Measurements from ENCODE around the gene KLK14. TPM values are rescaled to one million over a fixed set of nuclear protein-coding genes. Genes with fewer than 3 reads are reported as not detected.

Gene KLK14
- polyA plus RNA-seq, 2 of the 4 experiments (the other 2 are of a cell fraction): 0.14 to 0.44 TPM

DNA sequence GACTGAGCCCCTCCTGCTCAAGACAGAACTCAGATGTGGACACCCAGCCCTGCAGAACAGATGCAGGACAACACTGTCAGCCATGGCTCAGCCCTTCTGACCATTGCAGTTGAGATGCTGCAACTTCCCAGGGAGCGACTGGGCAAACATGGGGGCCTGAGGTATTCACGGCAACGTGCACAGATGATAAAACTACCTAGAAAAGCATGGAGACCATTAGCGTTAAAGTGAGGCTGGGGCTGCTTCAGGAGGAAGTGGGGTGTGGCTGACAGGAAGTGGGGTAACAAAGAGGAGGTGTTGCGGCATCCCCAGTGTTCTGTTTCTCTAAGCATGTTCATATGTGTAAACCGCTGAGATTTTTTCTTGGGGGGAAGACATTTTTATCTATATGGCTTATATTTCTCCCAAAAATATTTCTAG, 40.7 kb upstream of the KLK14 start:
- 67% methylated on average over 6 of the region's 6 CpGs for WGBS (ENCODE audit: missing lambda C conversion rate)
- POLR2A ChIA-PET: no interaction called here

DNA sequence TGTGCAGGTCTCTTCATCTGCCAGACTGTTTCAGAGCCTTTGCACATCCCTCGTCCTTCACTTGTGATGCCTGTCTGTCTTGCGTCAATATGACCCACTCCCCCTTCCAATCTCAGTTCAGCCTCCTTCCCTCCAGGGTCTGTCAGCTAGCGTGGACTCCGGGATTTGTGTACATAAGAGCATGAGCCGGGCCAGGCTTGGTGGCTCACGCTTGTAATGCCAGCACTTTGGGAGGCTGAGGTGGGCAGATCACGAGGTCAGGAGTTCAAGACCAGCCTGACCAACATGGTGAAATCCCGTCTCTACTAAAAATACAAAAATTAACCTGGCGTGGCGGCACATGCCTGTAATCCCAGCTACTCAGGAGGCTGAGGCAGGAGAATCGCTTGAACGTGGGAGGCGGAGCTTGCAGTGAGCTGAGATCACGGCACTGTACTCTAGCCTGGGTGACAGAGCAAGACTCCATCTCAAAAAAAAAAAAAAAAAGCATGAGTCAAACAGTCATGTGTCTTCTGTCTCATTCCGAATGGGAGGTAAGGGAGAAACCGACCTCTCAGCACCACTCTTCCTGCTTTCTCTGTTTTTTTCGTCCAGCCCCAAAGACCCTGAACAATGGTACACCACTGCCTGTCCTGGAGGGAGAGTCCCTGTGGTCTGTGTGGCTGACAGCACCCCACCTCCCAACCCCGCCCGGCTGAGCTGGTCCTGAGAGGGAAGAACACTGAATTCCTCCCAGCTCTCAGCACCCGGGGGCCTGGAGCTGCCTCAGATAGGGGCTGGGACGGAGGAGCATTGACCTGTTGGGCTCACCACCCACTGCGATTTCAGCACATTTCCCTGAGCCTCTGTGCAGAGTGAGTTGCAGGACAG, 39.7 kb upstream of the KLK14 start:
- 59% methylated on average over 21 of the region's 22 CpGs for WGBS (ENCODE audit: missing lambda C conversion rate)
- TF ChIP-seq EP300 (IDR thresholded peaks at IDR 0.05) (no peak), CHD4 (IDR thresholded peaks at IDR 0.05; ENCODE audit: borderline replicate concordance) (no peak), BHLHE40 (IDR thresholded peaks at IDR 0.05; ENCODE audit: low read depth, low read length) (no peak), SREBF2 (IDR thresholded peaks at IDR 0.05) (no peak)
- POLR2A ChIA-PET: no interaction called here
- Histone ChIP-seq H3K4me1 (no peaks in the 10 kb centered on the region), H3K9me3 (no peaks in the 10 kb centered on the region), H3K27ac (no peak overlapping the region), H3K4me2 (no peak overlapping the region), H3K4me3 (no peak overlapping the region)
- ATAC-seq (no peak; a peak in 1 of 6 replicates), FAIRE-seq (no peak), DNase-seq (ENCODE audit: low read depth in 1 of 2, low spot score in 1 of 2) (no peak)
- CTCF ChIA-PET: interaction anchor here (0.6 to 0.8 kb wide), 6 partner anchors 21 to 695 kb away, joined by 3 read pairs; no protein-coding TSS in a partner anchor

More for the DNA sequence above, 40.7 kb upstream of the KLK14 start:
- H3K4me1 ChIP-seq: no peaks in the 10 kb centered on the region
- no peak overlapping the region for H3K27ac ChIP-seq
- no peaks in the 10 kb centered on the region for H3K9me3 ChIP-seq
- CTCF ChIA-PET: no interaction called here
- H3K4me3 ChIP-seq: no peak overlapping the region
- DNase-seq (ENCODE audit: low read depth in 1 of 2, low spot score in 1 of 2) (no peak), ATAC-seq (no peak), FAIRE-seq (no peak)
- H3K4me2 ChIP-seq: no peak overlapping the region
- TF ChIP-seq NFE2L2 (conservative IDR thresholded peaks at IDR 0.05; ENCODE audit: low read length) (no peak), JUNB (IDR thresholded peaks at IDR 0.05) (no peak), FOSL2 (IDR thresholded peaks at IDR 0.05) (no peak), FOSL2 (CRISPR knock-in tag; IDR thresholded peaks at IDR 0.05) (no peak), POLR2A (IDR thresholded peaks at IDR 0.05; ENCODE audit: low read length) (no peak), SREBF2 (IDR thresholded peaks at IDR 0.05) (no peak), MYC (IDR thresholded peaks at IDR 0.05; ENCODE audit: borderline replicate concordance, low read length) (no peak), PHF8 (IDR thresholded peaks at IDR 0.05; ENCODE audit: borderline replicate concordance, low read depth) (no peak), CHD2 (IDR thresholded peaks at IDR 0.05; ENCODE audit: low read length, partially characterized antibody) (no peak), RFX5 (IDR thresholded peaks at IDR 0.05) (no peak), BHLHE40 (IDR thresholded peaks at IDR 0.05; ENCODE audit: low read depth, low read length) (no peak), RAD21 (conservative IDR thresholded peaks at IDR 0.05 in 1 of 2, IDR thresholded peaks at IDR 0.05 in 1 of 2) (no peak), FOXS1 (CRISPR knock-in tag; IDR thresholded peaks at IDR 0.05) (no peak), MAZ (IDR thresholded peaks at IDR 0.05; ENCODE audit: borderline replicate concordance, low read depth, low read length) (no peak)
- TF ChIP-seq, protein P1, sequence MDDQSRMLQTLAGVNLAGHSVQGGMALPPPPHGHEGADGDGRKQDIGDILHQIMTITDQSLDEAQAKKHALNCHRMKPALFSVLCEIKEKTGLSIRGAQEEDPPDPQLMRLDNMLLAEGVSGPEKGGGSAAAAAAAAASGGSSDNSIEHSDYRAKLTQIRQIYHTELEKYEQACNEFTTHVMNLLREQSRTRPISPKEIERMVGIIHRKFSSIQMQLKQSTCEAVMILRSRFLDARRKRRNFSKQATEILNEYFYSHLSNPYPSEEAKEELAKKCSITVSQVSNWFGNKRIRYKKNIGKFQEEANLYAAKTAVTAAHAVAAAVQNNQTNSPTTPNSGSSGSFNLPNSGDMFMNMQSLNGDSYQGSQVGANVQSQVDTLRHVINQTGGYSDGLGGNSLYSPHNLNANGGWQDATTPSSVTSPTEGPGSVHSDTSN (IDR thresholded peaks at IDR 0.05): no peak
- TF ChIP-seq, protein P2, sequence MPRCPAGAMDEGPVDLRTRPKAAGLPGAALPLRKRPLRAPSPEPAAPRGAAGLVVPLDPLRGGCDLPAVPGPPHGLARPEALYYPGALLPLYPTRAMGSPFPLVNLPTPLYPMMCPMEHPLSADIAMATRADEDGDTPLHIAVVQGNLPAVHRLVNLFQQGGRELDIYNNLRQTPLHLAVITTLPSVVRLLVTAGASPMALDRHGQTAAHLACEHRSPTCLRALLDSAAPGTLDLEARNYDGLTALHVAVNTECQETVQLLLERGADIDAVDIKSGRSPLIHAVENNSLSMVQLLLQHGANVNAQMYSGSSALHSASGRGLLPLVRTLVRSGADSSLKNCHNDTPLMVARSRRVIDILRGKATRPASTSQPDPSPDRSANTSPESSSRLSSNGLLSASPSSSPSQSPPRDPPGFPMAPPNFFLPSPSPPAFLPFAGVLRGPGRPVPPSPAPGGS (IDR thresholded peaks at IDR 0.05): no peak
- TF ChIP-seq, protein P3, sequence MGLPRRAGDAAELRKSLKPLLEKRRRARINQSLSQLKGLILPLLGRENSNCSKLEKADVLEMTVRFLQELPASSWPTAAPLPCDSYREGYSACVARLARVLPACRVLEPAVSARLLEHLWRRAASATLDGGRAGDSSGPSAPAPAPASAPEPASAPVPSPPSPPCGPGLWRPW (IDR thresholded peaks at IDR 0.05): no peak
- TF ChIP-seq, protein P4, sequence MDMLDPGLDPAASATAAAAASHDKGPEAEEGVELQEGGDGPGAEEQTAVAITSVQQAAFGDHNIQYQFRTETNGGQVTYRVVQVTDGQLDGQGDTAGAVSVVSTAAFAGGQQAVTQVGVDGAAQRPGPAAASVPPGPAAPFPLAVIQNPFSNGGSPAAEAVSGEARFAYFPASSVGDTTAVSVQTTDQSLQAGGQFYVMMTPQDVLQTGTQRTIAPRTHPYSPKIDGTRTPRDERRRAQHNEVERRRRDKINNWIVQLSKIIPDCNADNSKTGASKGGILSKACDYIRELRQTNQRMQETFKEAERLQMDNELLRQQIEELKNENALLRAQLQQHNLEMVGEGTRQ (IDR thresholded peaks at IDR 0.05): no peak

DNA sequence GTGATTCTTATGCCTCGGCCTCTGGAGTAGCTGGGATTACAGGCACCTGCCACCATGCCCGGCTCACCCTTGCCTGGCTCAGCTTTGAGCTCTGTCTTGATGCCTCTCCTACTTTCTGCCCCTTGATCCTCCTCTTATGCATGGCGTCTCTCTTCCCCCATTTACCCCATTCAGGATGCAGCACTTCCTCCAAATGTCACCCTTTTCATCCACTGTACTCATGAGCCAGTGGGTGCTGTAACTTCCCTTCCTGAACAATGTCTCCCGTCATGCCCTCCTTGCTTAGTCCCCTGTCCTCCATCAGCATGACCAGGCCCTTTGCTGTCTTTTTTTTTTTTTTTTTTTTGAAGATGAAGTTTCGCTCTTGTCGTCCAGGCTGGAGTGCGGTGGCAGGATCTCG, 38.6 kb upstream of the KLK14 start:
- Histone ChIP-seq H3K27ac (no peak overlapping the region), H3K9me3 (no peaks in the 10 kb centered on the region), H3K4me3 (no peak overlapping the region), H3K4me1 (no peaks in the 10 kb centered on the region), H3K4me2 (no peak overlapping the region)
- ChIA-PET POLR2A (no interaction called here), CTCF (interaction anchor here (0.7 to 2.0 kb wide), 4 partner anchors 11 to 283 kb away, joined by 3 to 8 read pairs (median 3); no protein-coding TSS in a partner anchor)
- ATAC-seq: no peak
- no peak for FAIRE-seq
- 75% methylated on average over 8 of the region's 8 CpGs for WGBS (ENCODE audit: missing lambda C conversion rate)
- no peak for DNase-seq (ENCODE audit: low read depth in 1 of 2, low spot score in 1 of 2)
- TF ChIP-seq, protein P5, sequence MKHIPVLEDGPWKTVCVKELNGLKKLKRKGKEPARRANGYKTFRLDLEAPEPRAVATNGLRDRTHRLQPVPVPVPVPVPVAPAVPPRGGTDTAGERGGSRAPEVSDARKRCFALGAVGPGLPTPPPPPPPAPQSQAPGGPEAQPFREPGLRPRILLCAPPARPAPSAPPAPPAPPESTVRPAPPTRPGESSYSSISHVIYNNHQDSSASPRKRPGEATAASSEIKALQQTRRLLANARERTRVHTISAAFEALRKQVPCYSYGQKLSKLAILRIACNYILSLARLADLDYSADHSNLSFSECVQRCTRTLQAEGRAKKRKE (CRISPR knock-in tag; IDR thresholded peaks at IDR 0.05; ENCODE audit: low read depth): no peak
- TF ChIP-seq, protein P6, sequence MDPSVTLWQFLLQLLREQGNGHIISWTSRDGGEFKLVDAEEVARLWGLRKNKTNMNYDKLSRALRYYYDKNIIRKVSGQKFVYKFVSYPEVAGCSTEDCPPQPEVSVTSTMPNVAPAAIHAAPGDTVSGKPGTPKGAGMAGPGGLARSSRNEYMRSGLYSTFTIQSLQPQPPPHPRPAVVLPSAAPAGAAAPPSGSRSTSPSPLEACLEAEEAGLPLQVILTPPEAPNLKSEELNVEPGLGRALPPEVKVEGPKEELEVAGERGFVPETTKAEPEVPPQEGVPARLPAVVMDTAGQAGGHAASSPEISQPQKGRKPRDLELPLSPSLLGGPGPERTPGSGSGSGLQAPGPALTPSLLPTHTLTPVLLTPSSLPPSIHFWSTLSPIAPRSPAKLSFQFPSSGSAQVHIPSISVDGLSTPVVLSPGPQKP (IDR thresholded peaks at IDR 0.05; ENCODE audit: low read depth, low read length): no peak
- no peak for TF ChIP-seq EHF (CRISPR knock-in tag; IDR thresholded peaks at IDR 0.05)
- no peak for TF ChIP-seq BHLHE40 (IDR thresholded peaks at IDR 0.05; ENCODE audit: low read depth, low read length)
- TF ChIP-seq RCOR1 (IDR thresholded peaks at IDR 0.05; ENCODE audit: low read depth, low read length): no peak
- no peak for TF ChIP-seq RFX5 (IDR thresholded peaks at IDR 0.05)
- TF ChIP-seq, protein P7, sequence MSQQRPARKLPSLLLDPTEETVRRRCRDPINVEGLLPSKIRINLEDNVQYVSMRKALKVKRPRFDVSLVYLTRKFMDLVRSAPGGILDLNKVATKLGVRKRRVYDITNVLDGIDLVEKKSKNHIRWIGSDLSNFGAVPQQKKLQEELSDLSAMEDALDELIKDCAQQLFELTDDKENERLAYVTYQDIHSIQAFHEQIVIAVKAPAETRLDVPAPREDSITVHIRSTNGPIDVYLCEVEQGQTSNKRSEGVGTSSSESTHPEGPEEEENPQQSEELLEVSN (IDR thresholded peaks at IDR 0.05; ENCODE audit: borderline replicate concordance, low read depth): no peak

Data from A549 (cell line).